Thyroid gland (tissue), 4 donors: ENCODE data around the gene CHRDL2.

ENCODE experiments used
- POLR2A ChIP-seq, 2 donors: fragments of 450-650 bp; IDR thresholded peaks; one replicate each; pipeline ENCODE4 v1.6.1; 2017; ENCODE audit warnings: antibody characterized with exemption in 2 of 2, mild to moderate bottlenecking in 2 of 2, moderate library complexity in 1 of 2
- TF ChIP-seq, protein P1 (sequence below), 6 experiments: fragments of 200-600 bp in 3 of 6; fragments of 450-650 bp in 3 of 6; sonication (generic) in 3 of 6; IDR thresholded peaks; one replicate each; pipeline ENCODE4 v1.5.1; 2016 to 2019; ENCODE audit warnings: antibody characterized with exemption in 6 of 6, mild to moderate bottlenecking in 2 of 6, inconsistent platforms in 1 of 6, moderate library complexity in 1 of 6

DNA sequence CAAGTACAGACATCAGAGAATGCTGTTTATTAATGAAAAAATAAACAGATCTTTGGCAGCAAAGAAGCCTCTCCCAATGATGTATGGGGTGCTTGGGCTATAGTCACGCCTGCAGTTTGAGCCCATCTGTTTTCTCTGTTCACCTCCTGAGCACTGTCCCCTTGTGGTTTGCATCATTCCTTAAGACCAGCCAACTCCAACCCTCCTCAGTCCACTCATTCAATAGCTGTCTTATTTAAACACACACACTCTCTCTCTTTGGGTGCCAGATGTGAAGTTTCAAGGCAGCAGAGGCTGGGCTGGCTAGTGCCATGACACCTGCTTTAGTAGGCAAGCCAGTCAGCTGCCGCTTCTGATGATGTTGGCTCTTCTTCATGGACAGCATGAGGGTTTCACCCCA is 80.7 kb downstream of the CHRDL2 start:
- TF ChIP-seq, protein P1, sequence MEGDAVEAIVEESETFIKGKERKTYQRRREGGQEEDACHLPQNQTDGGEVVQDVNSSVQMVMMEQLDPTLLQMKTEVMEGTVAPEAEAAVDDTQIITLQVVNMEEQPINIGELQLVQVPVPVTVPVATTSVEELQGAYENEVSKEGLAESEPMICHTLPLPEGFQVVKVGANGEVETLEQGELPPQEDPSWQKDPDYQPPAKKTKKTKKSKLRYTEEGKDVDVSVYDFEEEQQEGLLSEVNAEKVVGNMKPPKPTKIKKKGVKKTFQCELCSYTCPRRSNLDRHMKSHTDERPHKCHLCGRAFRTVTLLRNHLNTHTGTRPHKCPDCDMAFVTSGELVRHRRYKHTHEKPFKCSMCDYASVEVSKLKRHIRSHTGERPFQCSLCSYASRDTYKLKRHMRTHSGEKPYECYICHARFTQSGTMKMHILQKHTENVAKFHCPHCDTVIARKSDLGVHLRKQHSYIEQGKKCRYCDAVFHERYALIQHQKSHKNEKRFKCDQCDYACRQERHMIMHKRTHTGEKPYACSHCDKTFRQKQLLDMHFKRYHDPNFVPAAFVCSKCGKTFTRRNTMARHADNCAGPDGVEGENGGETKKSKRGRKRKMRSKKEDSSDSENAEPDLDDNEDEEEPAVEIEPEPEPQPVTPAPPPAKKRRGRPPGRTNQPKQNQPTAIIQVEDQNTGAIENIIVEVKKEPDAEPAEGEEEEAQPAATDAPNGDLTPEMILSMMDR (IDR thresholded peaks at IDR 0.05): no peak
- TF ChIP-seq POLR2A (IDR thresholded peaks at IDR 0.05): no peak
